GM21367 (cell line): ENCODE measurements around the gene APOBEC3A.

Experiments
- ATAC-seq: cut with Tn5 transposase; IDR thresholded peaks from one replicate; pipeline ENCODE4 v1.9.1; 2021; ENCODE audit not compliant: unreplicated experiment

APOBEC3A gene

DNA sequence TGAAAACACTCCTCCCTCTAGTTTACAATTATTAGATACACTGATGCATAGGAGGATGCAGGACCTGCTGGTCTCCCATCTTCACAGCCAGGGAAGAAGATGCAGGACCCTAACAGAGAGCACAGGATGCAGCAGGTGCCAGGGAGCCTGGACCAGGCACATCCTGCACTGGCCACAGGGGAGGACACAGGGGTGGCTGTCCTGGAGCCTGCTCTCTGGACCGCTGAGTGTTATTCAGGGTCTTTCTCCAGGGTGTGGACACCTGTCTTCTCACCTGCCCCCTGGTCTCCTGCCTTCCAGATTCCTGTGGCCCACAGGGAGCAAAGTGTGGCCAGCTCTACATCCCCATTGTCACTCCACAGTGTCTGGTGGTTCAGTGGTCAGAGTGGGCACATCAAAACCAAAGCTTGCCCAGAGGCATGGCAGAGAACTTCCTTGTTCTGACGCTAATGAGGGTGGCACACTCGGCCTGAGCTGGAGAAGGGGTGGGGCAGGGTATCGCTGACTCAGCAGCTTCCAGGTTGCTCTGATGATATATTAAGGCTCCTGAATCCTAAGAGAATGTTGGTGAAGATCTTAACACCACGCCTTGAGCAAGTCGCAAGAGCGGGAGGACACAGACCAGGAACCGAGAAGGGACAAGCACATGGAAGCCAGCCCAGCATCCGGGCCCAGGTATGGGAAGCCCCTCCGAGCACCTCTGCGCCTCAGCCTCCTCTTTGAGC is at the start of gene APOBEC3A:
TSS of gene APOBEC3A (plus strand) at position 564 of the 725 bp plus-strand sequence. CDS start at position 647, 83 bp downstream.
- ATAC-seq = no peak

DNA sequence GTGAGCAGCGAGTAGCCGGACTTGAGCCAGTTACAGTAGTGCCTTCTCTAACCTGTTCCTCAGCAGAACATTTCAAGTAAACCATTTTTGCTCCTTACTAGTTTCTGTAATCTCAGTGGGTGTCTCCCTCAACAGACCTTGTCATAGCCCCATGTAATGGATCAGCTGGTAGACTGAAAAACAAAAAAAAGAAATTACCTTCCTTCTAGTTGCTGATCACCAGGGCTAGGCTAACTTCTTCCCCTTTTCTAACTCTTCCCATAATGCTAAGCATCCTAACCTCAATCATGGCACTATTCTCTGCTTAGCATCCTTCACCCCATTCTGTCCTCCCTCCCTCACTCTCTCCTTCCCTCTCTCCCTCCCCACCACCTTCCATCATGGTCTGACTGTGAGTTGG is 49.6 kb upstream of the APOBEC3A start:
- no peak for ATAC-seq

DNA sequence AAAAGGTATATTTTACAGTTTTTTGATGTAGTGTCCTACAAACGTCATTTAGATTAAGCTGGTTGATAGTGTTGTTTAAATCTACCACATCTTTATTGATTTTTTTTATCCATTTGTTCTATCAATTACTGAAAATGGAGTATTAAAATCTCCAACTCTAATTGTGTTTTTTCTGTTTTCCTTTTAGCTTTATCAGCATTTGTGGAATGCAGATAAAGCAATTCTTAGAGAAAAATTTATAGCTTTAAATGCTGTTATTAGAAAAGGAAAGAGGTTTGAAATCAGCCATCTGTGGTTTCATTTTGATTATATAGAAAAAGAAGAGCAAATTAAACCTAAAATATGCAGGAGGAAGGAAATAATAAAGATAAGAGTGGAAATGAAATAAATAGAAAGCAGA is 46.0 kb upstream of the APOBEC3A start:
- no peak for ATAC-seq

DNA sequence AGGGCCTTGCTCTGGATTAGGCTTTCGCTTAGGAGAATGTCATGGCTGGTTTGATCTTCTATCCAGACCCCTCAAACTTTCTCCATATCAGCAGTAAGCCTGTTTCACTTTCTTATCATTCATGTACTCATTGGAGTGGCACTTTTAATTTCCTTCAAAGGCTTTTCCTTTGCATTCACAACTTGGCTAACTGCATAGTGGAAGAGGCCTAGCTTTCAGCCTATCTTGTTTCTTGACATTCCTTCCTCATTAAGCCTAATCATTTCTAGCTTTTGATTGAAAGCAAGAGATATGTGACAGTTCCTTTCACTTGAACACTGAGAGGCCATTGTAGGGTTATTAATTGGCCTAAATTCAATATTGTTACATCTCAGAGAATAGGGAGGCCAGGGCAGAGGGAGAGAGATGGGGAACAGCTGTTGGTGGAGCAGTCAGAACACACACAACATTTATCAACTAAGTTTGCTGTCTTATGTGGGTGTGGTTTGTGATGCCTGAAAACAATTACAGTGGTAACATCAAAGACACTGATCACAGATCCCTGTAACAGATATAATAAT is 37.7 kb upstream of the APOBEC3A start:
- no peak for ATAC-seq

DNA sequence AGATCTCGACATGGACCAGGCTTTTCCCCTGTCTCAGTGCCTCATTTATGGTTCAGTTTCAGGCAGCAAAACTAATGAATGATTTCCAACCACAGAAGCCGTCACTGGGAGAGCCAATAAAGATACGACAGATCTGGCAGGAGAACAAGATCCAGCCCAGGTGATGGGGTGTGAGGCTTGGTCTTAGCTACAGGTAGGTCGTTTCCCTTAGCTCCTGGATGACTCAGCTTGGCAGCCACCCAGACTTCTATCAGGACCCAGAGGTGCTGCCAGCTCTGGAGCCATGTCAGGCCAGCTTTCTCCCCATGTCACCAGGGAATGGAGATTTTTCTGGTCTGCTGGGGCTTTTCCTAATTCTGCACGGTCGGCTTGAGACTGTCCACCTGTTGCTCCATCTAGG is 36.3 kb upstream of the APOBEC3A start:
- ATAC-seq = no peak

DNA sequence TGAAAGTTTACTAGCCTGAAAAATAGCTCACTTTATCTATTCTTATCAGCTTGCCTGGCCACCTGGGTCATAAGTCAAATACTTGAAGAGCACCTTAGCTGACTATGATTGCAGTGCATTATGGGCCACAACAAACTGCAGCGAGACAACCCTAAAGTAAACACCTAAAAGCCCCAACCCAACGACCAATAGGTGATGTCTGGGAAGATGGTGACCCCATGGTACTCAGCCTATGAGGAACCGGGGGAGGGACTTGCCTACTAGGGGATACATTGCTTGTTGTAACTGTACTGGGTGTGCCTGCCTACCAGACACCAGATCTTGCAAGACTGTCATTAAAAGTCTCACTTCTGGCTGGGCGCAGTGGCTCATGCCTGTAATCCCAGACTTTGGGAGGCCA is 35.6 kb upstream of the APOBEC3A start:
- no peak for ATAC-seq

DNA sequence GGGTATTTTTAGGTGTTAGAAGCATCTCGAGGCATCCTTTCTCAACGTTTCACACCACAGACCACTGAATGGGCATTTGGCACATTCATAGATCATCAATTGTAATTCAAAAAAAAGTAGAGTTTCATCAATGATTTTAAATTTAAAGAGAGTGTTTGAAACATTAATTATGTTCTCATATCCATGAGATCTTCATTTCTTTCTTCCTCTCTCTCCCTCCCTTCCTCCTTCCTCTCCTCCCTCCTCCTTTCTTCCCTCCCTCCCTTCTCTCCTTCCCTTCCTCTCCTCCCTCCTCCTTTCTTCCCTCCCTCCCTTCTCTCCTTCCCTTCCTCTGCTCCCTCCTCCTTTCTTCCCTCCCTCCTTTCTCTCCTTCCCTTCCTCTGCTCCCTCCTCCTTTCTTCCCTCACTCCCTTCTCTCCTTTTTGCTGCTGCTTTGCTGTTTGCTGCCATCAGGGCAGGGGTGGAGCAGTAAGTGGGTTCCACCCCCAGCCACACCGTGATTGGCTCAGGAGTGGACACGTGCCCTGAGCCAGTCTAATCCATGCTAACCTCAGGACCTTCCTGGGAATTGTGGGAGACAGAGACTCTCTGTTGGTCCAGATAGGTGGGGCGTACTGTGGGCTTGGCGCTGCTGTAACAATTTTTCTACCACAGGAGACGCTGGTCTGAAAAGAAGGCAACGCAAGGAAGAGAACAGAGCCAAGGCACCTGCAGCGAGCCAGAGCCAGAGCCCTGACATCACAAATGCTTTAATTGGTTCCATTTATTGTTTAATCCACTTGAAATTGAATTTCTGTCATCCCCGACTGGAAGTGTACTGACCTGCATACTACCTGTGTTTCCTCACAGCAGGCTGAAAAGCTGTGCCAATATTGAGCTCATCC is 33.7 kb upstream of the APOBEC3A start:
- ATAC-seq = no peak

DNA sequence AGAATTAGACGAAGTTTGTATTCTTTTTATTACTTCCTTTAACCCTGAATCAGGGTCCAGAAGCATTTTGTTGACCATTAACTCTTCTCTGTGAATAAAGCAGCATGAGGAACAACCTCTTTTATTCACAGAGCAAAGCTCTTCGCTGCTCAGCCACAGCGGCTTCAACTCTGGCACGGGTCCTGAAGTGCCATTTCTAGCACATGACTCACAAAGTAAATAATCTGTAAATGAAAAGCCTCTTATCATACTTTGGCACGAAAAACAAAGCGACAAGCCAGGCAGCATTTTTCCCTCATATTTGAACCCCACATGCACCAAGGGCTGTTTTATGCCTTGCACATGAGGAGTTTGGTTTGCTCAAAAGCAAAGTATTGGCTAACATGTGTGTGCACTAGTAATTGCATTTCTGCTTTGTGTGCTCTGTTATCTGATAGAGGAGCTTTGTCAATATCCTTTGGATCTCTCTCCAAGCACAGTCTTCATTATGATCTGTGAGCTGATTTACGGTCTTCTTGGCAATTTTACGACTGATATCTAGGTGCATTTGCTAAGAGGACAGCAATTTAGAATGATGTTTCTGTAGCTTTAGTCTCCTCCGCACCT is 33.0 kb upstream of the APOBEC3A start:
- ATAC-seq = no peak

DNA sequence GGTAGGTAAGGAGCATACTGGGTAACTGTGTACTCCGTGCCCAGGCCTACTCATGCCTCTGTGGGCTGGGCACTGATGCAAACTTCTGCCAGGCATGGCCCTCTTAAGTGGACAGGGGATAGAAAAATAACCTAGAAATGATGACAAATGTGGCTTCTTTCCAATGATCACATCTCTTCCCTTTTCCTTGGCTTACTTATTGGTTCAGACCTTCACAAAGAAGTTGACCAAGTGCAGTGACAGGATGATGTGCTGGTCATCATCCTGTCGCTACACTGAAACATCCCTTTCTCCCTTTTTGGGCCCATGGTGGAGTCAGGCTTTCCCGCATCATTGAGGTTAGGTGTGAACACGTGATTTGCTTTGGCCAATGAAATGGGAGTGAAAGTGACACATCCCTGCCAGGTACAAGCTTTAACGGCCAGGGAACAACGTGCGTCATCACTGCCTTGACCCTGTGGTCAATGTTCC is 31.8 kb upstream of the APOBEC3A start:
- no peak for ATAC-seq

DNA sequence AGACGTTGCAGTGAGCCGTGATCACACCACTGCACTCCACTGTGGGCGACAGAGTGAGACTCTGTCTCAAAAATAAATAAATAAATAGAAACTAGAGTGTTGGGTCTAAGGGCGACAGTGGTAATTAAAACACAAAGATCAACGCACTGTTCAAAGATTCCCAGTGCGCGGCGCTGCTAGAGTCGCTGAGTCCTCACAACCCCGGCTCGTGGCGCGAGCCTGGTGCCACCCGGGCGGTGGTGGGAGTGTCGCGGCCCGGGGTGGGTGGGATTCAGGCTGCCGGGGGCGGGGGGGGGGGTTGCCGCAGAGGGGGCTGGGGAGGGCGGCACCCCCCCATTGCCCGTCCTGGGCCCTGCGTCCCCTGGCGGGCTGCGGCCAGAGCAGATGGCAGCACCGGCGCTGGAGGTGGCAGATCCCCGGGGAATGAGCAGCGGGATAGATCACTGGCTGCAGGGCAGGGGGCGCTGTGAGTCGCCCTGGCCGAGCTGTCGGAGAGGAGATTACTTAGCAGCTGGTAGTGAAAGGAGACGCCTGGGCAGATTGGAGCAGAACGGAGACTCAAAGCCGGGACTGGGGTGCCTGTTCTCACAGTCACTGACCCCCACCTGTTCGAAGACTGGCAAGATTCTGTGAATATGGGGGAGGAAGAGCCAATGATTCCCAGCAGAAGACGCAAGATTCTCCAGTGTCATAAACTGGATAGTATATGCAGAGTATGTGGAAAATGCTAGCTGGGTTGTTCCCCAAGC is 30.2 kb upstream of the APOBEC3A start:
- no peak for ATAC-seq

DNA sequence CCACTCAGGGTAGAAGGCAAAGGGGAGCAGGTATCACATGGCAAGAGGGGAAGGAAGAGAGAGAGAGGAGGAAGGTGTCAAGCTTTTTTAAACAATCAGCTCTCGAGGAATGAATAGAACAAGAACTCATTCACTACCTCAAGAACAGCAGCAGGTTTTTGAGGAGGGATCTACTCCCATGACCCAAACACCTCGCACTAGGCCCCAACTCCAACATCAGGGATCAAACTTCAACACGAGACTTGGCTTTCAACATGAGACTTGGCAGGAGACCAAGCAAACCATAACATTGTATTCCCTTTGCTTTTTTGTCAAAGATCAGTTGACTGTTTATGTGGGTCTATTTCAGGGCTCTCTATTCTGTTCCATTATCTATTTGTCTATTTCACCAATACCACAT is 26.9 kb upstream of the APOBEC3A start:
- ATAC-seq = no peak

DNA sequence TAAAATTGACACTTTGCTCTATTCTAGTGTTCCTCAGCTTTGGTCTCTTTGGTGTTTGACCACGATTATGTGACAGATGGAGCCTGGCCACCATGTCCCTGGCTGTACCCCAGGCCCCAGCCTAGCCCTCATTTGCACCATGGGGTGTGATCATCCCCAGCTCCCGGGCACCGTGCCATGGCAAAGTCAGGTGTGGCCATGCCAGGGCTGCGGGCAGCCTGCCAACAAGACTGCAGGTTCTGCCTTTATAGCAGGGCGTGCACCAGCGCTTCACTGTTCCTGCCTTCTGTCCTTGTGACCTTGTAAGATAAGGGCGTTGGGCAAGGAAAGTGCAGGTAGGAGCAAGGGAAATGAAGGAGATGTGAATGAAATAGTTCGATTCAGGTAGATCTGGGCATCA is 22.4 kb upstream of the APOBEC3A start:
- ATAC-seq = no peak

DNA sequence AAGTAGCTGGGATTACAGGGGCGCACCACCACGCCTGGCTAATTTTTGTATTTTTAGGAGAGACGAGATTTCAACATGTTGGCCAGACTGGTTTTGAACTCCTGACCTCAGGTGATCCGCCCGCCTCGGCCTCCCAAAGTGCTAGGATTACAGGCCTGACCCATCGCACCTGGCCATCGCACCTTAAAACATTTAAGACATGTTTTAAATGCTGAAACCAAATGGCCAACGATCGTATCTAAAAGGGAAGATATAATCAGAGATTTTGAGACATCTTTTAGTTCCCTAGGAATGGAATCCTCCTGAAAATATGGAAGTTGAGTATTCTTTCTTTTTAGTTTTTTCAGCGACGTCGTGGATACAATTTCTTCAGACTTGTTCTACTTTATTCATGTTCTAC is 21.8 kb upstream of the APOBEC3A start:
- no peak for ATAC-seq

DNA sequence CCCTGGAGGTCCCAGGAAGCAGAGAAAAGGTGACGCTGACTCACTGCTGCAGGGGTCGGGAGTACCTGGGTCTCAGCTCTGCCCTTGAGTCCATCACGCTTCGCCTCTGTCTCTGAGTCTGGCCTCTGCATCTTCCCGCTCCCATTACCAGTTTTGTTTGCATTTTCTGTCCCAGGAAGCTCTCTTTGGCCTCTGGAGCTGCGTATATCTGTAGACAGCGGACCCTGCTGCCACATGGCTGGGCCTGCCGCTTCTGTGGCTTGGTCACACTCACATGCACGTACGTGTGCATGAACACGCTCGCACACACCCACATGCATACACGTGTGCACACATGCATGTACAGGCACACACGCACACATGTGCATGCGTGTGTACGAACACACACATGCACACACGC is 20.8 kb upstream of the APOBEC3A start:
- no peak for ATAC-seq

DNA sequence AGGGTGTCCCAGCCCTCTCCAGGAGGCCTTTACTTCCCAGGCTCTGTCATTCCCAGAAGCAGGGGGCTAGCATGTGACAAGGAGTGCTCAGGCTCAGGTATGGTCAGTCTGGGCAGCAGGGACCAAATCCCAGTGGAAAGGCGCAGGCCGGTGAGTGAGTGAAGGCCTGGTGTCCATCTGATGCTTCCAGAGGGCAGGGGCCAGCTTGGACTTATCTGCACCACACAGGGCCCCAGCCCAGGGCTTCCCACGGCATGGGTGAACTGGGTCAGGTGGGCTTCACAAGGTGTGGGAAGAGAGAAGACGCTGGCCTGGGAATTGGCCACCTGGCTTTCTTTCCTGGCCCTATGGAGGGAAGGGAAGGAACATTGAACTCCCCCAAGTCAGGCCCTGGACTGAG is 20.4 kb upstream of the APOBEC3A start:
- no peak for ATAC-seq

DNA sequence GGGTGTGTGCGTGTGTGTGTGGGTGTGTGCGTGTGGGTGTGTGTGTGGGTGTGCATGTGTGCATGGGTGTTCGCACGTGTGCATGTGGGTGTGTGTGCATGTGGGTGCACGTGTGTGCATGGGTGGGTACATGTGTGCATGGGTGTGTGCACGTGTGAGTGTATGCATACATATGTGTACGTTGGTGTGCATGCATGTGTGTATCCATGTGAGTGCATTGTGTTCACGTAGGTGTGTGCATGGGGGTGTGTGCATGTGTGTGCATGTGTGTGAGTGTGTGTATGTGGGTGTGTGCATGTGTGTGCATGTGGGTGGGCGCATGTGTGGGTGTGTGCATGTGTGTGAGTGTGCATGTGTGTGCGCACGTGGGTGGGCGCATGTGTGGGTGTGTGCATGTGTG is 19.9 kb upstream of the APOBEC3A start:
- no peak for ATAC-seq

DNA sequence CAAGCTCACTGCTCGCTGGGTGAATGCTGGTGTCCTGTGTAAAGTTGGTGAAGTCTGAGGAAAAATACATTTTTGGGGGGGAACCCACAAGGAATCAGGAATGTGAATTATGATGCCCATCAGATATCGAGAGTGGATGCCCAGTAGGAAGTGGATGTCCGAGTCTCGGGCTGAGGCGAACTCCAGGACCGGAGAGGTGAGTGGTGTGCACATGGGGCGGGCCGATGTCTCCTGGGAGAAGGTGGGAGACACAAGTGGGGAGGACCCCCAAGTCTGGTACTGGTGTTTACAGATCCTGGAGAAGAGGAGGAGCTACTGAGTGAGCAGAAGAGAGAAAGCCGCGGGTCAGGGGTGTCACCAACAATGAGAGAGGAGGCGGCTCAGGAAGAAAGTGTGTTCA is 19.2 kb upstream of the APOBEC3A start:
- no peak for ATAC-seq

DNA sequence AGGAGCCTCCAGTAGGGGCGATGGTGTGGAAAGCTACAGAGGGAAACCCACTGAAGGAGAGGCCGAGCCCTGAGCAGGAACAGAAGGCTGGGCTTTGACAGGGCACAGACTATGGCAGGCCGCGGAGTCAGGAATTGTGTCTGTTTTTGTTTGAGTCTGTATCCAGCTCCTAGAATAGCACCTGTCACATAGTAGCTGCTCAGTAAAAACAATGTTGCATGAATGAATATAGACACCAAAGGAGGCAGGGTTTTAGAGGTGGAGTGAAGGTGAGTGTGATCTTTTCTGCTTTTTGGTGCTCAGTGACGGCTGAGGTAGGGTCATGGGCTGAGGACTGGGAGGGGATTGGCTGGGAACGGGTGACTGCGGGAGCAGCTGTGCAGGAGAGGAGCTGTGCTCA is 18.5 kb upstream of the APOBEC3A start:
- ATAC-seq = no peak

DNA sequence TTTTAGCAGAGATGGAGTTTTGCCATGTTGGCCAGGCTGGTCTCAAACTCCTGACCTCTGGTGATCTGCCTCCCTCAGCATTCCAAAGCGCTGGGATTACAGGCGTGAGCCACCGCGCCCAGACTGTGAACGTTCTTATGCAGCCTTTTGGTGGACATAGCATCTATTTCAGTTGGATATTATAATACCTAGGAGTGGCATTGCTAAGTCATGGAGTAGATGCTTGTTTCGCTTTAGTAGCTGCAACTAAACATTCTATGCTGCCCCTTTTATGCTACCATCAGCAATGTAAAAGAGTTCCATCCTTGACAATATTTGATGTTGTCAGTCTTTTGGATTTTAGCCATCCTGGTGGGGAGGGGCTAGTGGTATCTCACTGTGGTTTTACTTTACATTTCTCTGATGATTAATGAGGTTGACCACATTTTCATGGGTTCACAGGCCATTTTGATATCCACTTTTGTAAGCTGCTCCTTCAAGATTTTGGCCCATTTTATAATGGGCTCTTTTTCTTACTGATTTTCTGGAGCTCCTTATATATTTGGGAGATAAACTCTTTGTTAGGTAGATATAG is 16.5 kb upstream of the APOBEC3A start:
- no peak for ATAC-seq

DNA sequence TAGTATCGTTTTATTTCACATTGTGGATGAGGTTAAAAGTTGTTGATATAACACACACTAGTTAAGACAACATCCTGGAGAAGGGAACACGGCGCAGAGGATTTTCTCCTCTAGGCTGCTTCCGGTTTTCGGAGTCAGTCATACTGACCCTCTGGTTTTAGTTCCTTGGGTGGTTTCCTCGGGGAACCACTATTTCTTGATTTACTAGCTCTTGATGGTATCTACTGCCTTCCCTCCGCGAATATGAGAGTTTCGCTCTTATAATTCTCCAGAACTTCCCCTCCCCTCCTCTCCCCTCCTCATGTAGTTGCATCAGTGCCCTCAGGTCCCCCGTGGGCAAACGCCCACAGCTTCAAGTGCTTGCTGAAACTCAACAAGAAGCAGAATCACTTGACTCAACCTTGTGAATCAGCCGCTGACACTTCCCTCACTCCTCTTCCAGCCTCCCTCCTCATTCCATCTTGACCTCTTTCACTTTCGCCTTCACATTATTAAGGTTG is 15.9 kb upstream of the APOBEC3A start:
- peak; percentile 49 for ATAC-seq
